ENCODE data around the gene HDC.
A peak's percentile ranks its signal among the peaks of the same experiment; 100 is the strongest.

The HDC gene

GRCh38 chr15:50265620-50266019 lies at the start of gene HDC:
HDC (minus strand) TSS chr15:50265726; CDS start chr15:50265623, 103 bp downstream.
- no peak for DNase-seq (ENCODE audit: low read depth in 3 of 3, low spot score in 1 of 3)

- DNase-seq (ENCODE audit: low read depth in 3 of 3, low spot score in 1 of 3), result no peak
Observed at GRCh38 chr15:50312636-50313035, 47.1 kb upstream of the HDC start.

- no peak for DNase-seq (ENCODE audit: low read depth in 3 of 3, low spot score in 1 of 3)
Observed at GRCh38 chr15:50307799-50308198, 42.3 kb upstream of the HDC start.

- DNase-seq (ENCODE audit: low read depth in 3 of 3, low spot score in 1 of 3), result no peak
Observed at GRCh38 chr15:50304836-50305235, 39.3 kb upstream of the HDC start.

GRCh38 chr15:50302581-50302980 lies 37.1 kb upstream of the HDC start:
- no peak for DNase-seq (ENCODE audit: low read depth in 3 of 3, low spot score in 1 of 3)

- DNase-seq (ENCODE audit: low read depth in 3 of 3, low spot score in 1 of 3), result no peak
Observed at GRCh38 chr15:50298340-50298739, 32.8 kb upstream of the HDC start.

- no peak for DNase-seq (ENCODE audit: low read depth in 3 of 3, low spot score in 1 of 3)
Observed at GRCh38 chr15:50295966-50296365, 30.4 kb upstream of the HDC start.

- DNase-seq (ENCODE audit: low read depth in 3 of 3, low spot score in 1 of 3), result no peak
Observed at GRCh38 chr15:50289749-50290148, 24.2 kb upstream of the HDC start.

GRCh38 chr15:50287324-50288116 lies 22.0 kb upstream of the HDC start:
- DNase-seq (ENCODE audit: low read depth in 3 of 3, low spot score in 1 of 3), result no peak

GRCh38 chr15:50281427-50281826 lies 15.9 kb upstream of the HDC start:
- DNase-seq (ENCODE audit: low read depth in 3 of 3, low spot score in 1 of 3), result no peak

- DNase-seq (ENCODE audit: low read depth in 3 of 3, low spot score in 1 of 3), result no peak
Observed at GRCh38 chr15:50280271-50280670, 14.7 kb upstream of the HDC start.

- DNase-seq (ENCODE audit: low read depth in 3 of 3, low spot score in 1 of 3), result no peak
Observed at GRCh38 chr15:50278496-50278895, 13.0 kb upstream of the HDC start.

- DNase-seq (ENCODE audit: low read depth in 3 of 3, low spot score in 1 of 3), result no peak
Observed at GRCh38 chr15:50277370-50277769, 11.8 kb upstream of the HDC start.

GRCh38 chr15:50275908-50276307 lies 10.4 kb upstream of the HDC start:
- DNase-seq (ENCODE audit: low read depth in 3 of 3, low spot score in 1 of 3), result no peak

- no peak for DNase-seq (ENCODE audit: low read depth in 3 of 3, low spot score in 1 of 3)
Observed at GRCh38 chr15:50275091-50275490, 9.6 kb upstream of the HDC start.

- DNase-seq (ENCODE audit: low read depth in 3 of 3, low spot score in 1 of 3), result no peak
Observed at GRCh38 chr15:50267577-50267976, 2.1 kb upstream of the HDC start.

GRCh38 chr15:50262533-50262932 lies 3.0 kb downstream of the HDC start:
- DNase-seq (ENCODE audit: low read depth in 3 of 3, low spot score in 1 of 3), result peak in 1 of 3 donors; percentile 3

- DNase-seq (ENCODE audit: low read depth in 3 of 3, low spot score in 1 of 3), result no peak
Observed at GRCh38 chr15:50261981-50262380, 3.5 kb downstream of the HDC start.

- no peak for DNase-seq (ENCODE audit: low read depth in 3 of 3, low spot score in 1 of 3)
Observed at GRCh38 chr15:50260969-50261496, 4.5 kb downstream of the HDC start.

- no peak for DNase-seq (ENCODE audit: low read depth in 3 of 3, low spot score in 1 of 3)
Observed at GRCh38 chr15:50259276-50259675, 6.2 kb downstream of the HDC start.

- no peak for DNase-seq (ENCODE audit: low read depth in 3 of 3, low spot score in 1 of 3)
Observed at GRCh38 chr15:50257924-50258323, 7.6 kb downstream of the HDC start.

- no peak for DNase-seq (ENCODE audit: low read depth in 3 of 3, low spot score in 1 of 3)
Observed at GRCh38 chr15:50257332-50257731, 8.2 kb downstream of the HDC start.
